SIG-M5 treated with dmso at 0.1 percent for 504 hours (cell line): ENCODE data around the gene PTPRN2.
"Not testable (repeated sequence)": the region's sequence is repeated elsewhere in the genome, so short reads cannot be mapped to it uniquely, and the experiment has no call there.

Experiments used
- DNase-seq: peaks from one replicate; lab custom pipeline; 2025; ENCODE audit not compliant: unreplicated experiment; lab: John Stamatoyannopoulos, UW

Gene PTPRN2

DNA sequence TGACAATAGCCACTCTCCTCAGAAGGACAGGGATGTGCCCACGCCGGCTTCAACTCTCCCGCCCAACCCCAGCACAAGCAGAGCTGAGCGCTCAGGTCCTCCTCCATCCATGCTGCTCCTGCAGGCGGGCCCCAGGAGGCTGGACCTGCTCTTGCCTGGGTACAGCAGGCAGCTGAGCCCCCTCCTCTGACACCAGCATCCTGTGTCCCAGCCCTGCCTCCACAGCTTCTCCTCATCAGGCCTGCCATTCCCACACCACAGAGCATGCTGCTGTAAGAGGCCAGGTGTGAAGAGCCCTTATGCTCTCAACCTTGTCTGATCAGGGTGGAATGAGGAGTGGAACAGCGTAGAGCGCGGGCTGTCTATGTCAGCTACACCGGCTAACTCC, 302.2 kb downstream of the PTPRN2 start:
- no peak for DNase-seq

DNA sequence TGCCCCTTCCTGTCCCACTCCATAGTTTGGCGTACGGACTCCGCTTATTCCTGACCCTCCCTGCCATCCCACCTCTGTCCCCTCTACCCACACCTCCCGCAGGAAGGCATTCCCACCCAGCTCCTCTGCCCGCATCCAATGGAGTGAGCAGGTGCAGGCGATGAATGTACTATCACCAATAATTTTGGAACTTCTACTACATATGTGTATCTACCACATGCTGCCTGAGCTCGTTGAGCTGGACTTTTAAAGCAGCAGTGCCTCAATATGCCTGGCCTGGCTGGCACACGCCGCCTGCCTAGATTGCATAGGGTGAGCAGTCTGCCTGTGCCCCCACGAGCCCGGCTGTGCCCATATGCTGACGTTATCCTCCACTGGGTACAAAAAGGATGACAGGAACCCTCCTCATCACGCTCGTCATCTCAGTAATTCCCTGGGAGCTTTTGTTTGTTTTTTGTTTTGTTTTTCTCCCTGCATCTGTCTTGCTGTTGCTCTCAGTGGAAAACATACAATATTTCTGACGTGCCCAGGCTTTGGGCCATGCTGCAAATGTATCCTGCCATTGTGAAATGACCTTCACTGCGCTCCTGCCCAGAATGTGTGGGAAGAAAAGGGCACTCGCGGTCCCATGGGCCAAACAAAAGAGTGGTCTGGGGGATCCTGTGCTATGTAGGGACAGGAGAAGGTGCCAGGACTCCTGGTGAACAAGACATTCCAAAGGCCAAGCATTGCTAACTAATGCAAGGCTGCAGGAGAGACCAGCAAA, 302.8 kb downstream of the PTPRN2 start:
- no peak for DNase-seq

DNA sequence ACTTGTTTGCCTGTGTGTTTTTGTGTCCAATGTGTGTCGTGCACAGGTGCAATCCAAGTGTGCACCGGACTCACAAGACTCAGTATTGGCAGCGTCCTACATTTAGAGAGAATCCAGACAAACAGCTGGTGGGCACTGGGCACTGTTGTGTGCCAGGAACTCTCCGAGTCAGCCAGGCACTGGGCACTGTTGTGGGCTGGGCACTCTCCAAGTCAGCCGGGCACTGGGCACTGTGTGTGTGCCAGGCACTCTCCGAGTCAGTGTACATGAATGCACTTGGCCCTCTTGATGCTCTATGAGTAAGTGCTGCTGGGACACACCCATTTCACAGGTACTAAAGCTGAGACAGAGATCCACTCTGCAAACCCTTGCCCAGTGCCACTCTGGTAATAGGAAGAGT, 303.5 kb downstream of the PTPRN2 start:
- DNase-seq: no peak

DNA sequence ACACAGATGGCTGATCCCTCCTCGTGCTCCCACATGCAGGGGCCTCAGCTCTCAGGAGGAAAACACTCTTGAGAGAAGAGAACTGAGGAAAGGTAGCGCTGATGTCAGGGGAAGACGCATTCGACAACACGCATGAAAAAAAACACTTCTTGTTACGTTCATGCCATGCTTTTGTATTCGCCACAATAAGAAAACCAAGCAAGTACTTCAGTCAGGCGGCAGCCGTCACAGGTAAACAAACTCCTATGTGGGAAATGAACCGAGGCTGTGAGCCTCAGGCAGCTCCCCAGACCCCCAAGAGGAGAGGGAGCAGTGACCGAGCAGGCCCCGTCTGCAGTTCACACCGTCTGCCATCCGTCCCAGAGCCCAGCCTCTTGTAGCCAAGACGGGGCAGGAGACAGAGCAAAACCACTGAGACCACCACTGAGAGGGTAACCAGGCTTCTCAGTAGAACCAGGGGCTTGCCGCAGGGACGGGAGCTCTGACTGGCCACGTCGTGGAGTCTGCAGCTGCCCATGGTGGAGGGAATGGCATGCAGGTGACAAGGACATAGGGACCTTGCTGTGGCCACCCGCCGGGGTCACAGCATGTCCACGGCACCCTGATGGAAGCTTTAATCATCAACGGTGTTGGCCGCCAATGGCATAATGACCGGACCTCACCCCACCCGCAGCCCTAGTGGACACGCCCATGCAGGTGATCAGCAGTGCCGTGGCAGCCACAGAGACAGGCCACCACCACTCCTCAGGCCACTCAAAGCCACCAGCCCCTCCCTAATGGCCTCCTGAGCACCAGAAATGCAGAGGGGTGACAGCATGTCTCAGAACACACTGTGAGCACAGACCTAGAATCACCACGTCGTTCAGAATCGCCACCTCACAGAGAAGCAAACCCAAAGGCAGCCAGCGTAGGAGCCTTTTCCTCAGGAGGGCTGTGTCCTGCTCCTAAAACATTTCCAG, 304.3 kb downstream of the PTPRN2 start:
- no peak for DNase-seq

DNA sequence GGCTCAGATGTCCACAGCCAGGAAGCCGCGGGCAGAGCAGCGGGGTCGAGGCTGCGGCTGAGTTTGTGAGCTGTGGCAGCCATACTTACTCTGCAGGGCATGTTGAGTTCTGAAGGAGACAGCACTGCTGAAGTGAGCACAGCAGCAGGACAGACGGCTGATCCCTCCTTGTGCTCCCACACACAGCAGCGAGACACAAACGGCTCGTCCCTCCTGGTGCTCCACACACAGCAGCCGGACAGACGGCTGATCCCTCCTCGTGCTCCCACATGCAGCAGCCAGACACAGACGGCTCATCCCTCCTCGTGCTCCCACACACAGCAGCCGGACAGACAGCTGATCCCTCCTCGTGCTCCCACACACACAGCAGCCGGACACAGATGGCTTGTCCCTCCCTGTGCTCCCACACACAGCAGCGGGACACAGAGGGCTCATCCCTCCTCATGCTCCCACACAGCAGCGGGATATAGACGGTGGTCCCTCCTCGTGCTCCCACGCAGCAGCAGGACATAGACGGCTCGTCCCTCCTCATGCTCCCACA, 305.1 kb downstream of the PTPRN2 start:
- DNase-seq: no peak

DNA sequence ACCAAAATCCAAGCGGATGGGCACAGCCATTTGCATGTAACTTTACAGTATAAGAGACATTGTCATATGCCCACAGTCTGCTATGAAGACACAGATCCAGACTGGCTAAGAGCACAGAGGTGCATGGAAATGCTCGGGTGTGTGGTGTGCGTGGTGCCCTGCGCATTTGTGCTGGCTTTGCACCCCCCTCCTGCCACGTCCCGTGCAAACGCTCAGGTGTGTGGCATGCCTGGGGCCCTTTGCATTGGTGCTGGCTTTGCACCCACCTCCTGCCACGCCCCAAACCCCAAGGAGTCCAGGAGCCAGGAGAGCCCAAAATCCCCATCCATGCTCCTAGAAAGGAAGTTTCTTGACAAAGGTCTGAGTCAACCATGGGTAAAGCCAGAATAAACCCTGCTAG, 306.2 kb downstream of the PTPRN2 start:
- no peak for DNase-seq

DNA sequence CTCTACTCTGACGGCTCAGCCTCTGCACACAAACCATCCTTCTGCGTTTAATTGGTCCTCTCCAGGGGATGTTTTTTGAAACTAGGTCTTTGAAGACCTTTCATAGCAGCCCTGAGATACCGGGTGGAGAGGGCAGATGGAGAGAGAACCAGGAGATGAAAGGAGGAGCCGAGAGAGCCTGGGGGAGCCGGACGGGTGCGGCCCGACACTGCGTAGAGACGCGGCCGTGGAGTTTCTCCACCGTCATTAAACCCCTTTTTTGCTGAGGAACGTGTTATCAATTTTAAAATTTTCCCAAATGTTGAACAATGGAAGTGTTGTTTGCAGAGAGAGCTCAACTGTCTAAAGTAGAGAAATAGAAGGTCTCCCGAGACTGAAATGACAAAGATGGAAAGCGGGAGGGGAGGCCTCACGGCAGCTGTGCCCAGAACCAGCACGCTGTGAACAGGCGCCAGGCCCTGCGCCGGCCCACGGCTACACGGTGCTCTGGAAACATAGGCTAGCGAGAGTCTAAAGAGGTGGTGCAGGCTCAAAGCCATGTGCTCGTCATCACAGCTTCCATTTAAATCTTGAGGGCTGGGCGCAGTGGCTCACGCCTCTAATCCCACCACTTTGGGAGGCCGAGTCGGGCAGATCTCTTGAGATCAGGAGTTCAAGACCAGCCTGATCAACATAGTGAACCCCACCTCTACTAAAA, 307.0 kb downstream of the PTPRN2 start:
- no peak for DNase-seq

DNA sequence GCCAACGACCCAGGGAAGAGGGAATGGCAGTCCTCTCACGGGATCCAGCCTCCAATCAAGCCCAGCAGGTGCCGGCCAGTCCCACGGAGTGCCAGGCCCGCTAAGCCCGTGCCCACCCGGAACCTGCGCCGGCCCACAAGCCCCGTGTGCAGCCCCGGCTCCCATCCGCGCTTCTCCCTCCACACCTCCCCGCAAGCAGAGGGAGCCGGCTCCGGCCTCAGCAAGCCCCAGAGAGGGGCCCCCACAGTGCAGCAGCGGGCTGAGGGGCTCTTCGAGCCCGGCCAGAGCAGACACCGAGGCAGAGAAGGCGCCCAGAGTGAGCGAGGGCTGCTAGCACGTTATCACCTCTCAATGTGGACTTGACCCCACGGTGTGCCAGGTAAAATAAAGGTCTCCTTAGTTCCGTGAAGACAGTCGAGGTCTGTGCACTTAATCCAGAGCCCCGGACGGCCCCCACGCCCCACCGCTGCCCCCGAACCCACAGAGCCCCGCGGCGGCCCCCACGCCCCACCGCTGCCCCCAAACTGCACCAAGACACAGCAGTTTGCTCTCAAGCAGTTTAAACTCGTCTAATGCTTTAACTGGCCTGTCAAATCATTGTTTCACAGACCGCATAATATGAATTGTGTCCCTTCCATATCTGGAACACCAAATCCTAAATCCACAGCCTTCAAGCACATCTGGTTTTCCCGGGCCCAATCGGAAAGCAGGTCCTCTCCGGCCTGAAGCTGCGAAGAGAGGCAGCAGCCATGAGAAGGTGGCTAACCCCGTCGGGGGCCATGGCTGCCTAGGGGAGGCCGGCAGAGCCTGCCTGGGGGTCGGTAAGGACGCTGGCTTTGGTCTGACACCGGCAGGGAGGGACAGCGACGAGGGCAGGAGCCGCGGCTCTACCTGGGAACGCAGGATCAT, 307.8 kb downstream of the PTPRN2 start:
- DNase-seq: no peak

DNA sequence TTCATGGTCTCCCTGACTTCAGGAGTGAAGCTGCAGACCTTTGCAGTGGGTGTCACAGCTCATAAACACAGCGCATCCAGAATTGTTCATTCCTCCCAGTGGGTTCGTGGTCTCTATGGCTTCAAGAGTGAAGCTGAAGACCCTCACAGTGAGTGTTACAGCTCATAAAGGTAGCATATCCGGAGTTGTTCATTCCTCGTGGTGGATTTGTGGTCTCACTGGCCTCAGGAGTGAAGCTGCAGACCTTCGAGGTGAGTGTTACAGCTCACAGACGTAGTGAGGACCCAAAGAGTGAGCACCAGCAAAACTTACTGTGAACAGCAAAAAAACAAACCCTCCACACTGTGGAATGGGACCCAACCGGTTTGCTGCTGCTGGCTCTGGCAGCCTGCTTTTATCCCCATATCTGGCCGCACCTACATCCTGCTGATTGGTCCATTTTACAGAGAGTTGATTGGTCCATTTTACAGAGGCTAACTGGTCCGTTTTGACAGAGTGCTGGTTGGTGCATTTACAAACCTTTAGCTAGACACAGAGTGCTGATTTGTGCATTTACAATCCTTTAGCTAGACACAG, 308.8 kb downstream of the PTPRN2 start:
- DNase-seq: no peak

DNA sequence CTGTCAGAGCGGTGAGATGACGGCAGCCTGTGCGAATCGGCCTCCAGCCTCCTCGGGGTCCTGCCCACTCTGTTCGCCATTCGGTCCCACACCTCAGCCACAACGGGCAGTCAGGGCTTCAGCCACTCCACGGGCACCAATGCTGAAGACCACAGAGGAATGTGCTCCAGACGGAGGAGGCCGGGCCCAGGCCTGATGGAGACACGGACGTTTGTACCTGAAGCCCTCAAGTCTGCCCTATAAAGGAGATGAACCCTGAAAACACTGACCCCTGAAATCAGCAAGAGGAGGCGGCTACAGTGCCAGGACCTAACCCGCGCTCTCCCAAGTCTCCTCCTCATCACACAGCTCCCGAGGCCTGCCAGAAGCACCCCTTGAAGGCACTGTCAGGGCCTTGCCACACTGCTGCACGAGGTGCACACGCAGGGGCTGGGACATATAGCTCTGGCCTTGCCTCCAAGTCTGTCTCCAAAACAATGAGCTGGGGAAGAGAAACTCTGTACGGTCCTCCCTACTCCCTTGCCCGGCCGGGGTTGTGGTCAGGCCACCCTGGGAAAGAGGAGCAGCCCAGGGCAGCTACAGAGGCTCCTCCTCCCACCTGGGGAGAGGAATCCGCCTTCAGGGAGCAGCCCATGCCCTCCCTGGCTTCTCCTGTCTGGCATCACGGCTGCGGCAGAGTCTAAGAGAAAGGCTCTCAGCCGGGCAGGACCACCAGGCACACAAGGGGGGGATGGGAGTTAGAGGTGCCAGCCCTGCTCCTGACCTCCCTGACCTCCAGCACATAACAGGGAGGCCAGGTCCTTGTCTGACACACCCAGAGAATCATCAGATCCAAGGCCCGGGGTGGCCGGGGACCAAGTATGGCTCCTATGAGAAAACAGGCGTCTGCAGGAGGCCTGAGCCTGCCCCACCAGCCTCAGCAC, 310.1 kb downstream of the PTPRN2 start:
- no peak for DNase-seq

DNA sequence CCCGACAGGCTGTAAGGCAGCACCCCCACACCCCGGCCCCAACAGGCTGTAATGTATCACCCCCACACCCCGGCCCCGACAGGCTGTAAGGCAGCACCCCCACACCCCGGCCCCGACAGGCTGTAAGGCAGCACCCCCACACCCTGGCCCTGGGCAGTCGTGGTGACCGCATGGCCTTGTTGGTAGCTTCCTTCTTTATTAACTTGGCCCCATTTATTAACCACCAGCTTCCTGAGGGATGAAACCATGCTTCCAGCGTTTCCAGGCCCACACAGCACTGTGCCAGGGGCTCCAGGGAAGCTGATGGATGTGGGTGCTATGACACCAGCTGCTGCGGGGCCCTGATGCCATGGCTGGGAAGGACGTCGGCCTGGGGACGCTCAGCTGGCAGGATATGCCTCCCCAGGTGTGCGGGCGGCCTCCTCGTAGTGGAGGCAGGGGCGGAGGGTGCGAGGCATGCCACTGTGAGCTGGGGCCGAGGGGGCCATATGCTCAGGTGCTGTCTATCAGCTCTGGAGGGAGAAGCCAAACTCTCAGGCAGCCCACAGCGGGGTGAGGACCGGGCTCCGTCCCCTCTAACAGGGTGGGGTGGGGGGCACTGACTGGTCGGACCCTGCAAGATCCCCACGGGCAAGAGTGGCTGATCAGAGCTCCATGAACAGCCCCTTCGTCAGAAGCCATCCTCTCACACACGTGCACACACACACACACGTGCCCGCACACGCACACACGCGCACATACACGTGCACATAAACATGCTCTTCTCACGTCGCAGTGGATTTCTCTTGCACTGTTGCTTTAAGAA, 311.0 kb downstream of the PTPRN2 start:
- no peak for DNase-seq

DNA sequence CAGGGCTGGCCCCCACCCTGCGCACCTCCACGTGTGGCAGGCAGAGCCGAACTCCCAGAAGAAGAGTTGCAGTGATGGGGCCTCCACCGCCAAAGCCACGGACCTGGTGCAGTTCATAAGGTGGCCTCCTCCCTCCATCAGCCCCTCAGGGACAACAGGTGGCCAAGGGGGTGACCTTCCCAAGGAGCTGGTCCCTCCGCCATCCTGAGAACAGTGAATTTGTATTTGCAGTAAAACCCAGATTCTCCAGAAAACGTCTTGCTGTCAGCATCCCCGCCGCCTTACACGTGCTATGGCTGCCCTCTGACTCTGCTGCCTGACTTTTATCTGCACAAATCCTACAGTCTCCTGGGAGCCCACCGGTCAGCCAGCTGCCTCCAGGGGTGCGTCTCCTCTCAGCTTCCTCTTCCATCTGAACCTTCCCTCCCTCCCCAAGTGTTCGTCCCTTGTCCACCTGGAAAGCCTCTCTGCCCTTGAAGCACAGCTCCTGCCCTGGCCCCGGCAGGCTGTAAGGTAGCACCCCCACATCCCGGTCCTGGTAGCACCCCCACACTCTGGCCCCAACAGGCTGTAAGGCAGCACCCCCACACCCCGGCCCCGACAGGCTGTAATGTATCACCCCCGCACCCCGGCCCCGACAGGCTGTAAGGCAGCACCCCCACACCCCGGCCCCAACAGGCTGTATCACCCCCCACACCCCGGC, 311.8 kb downstream of the PTPRN2 start:
- DNase-seq: no peak

DNA sequence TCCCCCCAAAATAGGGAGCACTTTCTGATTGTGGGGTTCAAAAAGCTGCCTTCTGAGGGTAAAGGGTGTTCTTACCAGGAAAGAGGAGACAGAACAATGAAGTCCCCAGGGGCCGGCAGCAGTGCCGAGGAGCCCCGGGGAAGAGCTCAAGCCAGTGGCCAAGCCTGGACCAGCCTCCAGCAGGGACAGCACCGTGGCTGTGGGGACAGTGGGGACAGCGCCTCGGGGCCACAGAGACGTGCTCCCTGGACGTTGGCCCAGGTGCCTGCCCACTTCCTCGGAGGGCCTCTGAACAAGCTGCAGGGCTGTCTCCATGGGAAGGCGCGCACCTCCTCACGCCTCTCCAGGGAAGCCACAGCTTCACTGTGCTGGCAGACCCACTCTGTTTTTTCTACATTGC, 312.6 kb downstream of the PTPRN2 start:
- no peak for DNase-seq

DNA sequence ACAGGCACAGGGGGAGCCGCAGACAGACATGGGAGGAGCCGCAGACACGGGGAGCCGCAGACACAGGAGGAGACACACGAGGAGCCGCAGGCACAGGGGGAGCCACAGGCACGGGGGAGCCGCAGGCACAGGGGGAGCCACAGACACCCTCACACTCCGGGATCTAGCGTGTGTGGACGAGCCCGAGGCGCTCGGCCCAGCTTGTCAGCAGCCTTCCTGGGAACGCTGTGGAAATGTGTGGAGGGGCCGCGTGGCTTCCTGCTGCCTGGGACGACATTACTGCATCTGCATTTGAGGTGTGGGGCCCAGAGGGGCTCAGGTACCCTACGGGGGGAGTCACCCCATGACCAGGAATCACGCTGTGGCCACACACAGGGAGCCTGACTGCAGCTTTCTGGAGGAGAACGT, 313.2 kb downstream of the PTPRN2 start:
- no peak for DNase-seq

DNA sequence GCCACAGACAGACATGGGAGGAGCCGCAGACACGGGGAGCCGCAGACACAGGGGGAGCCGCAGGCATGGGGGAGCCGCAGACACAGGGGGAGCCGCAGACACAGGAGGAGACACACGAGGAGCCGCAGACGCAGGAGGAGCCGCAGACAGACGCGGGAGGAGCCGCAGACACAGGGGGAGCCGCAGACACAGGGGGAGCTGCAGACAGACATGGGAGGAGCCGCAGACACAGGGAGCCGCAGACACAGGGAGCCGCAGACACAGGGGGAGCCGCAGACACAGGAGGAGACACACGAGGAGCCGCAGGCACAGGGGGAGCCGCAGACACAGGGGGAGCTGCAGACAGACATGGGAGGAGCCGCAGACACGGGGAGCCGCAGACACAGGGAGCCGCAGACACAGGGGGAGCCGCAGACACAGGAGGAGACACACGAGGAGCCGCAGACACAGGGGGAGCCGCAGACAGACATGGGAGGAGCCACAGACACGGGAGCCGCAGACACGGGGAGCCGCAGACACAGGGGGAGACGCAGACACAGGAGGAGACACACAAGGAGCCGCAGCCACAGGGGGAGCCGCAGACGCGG, 313.8 kb downstream of the PTPRN2 start:
- not testable (repeated sequence) for DNase-seq

DNA sequence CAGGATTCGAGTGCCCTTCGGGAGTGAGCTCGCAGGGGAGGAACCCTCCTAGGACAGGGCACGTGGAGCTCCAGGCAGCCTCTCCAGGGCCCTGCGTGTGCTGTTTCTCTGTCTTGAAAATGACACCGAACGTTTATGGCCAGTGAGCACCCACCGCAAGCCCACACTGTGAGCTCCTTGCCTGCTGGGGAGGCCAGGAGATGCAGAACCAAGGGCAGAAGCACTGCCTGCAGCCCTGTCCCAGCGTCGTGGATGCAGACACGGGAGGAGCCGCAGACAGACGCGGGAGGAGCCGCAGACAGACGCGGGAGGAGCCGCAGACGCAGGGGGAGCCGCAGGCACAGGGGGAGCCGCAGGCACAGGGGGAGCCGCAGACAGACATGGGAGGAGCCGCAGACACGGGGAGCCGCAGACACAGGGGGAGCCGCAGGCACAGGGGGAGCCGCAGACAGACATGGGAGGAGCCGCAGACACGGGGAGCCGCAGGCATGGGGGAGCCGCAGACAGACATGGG, 314.4 kb downstream of the PTPRN2 start:
- no peak for DNase-seq
